Liver (tissue), 10 donors: Measurements from ENCODE around the gene FHOD1. TPM values are rescaled to one million over a fixed set of nuclear protein-coding genes. Genes with fewer than 3 reads are reported as not detected.
A peak's percentile ranks its signal among the peaks of the same experiment; 100 is the strongest.

Experiments used
- DNase-seq: peaks from one replicate; pipeline ENCODE4 v3.0.0-alpha.2; 2017; ENCODE audit warnings: low spot score
- H3K27ac ChIP-seq, 2 donors: one replicate each; pipeline ENCODE4 v1.7.0; 2013; ENCODE audit warnings: inconsistent platforms in 2 of 2, low read length in 2 of 2, control low read depth in 1 of 2, low read depth in 1 of 2, mild to moderate bottlenecking in 1 of 2
- H3K27me3 ChIP-seq, 4 donors: one replicate each; pipeline versions ENCODE4 v1.6.1 to v1.7.0; 2013; ENCODE audit warnings: low read length in 3 of 4, inconsistent platforms in 1 of 4, mild to moderate bottlenecking in 1 of 4, moderate library complexity in 1 of 4; ENCODE audit not compliant: control insufficient read depth in 4 of 4, insufficient read depth in 4 of 4
- H3K36me3 ChIP-seq, 4 donors: one replicate each; pipeline versions ENCODE4 v1.6.1 to v1.7.0; 2013; ENCODE audit warnings: low read length in 3 of 4, mild to moderate bottlenecking in 3 of 4, low read depth in 1 of 4, moderate library complexity in 1 of 4; ENCODE audit not compliant: control insufficient read depth in 4 of 4, insufficient read depth in 3 of 4
- H3K4me1 ChIP-seq, 4 donors: one replicate each; pipeline versions ENCODE4 v1.6.1 to v1.7.0; 2013; ENCODE audit warnings: low read length in 3 of 4, mild to moderate bottlenecking in 3 of 4, moderate library complexity in 1 of 4; ENCODE audit not compliant: control insufficient read depth in 4 of 4, insufficient read depth in 4 of 4
- H3K4me3 ChIP-seq, 3 donors: one replicate each; pipeline versions ENCODE4 v1.6.1 to v1.7.0; 2013; ENCODE audit warnings: low read length in 3 of 3, control low read depth in 1 of 3, low read depth in 1 of 3, mild to moderate bottlenecking in 1 of 3
- H3K9ac ChIP-seq, 2 donors: one replicate each; pipeline ENCODE4 v1.7.0; 2013; ENCODE audit warnings: low read length in 2 of 2, mild to moderate bottlenecking in 2 of 2, moderate library complexity in 2 of 2, control low read depth in 1 of 2, low read depth in 1 of 2
- H3K9me3 ChIP-seq, 4 donors: one replicate each; pipeline versions ENCODE4 v1.6.1 to v1.7.0; 2013; ENCODE audit warnings: low read length in 3 of 4; ENCODE audit not compliant: control insufficient read depth in 4 of 4
- EGR1 ChIP-seq, 2 donors: IDR thresholded peaks; 2 replicates each; pipeline ENCODE4 v1.6.1; 2016 to 2018; ENCODE audit warnings: antibody characterized with exemption in 2 of 2, low read depth in 2 of 2
- FOXA1 ChIP-seq: IDR thresholded peaks from 2 replicates; pipeline ENCODE4 v1.6.1; 2016; ENCODE audit warnings: antibody characterized with exemption
- GABPA ChIP-seq, 2 donors: IDR thresholded peaks in 1 of 2; conservative IDR thresholded peaks in 1 of 2; 2 replicates each; pipeline ENCODE4 v1.6.1; 2016; ENCODE audit warnings: antibody characterized with exemption in 2 of 2, mild to moderate bottlenecking in 1 of 2, moderate library complexity in 1 of 2
- HNF4A ChIP-seq, 2 donors: conservative IDR thresholded peaks; 2 replicates each; pipeline ENCODE4 v1.6.1; 2016; ENCODE audit warnings: antibody characterized with exemption in 2 of 2, mild to moderate bottlenecking in 2 of 2
- JUND ChIP-seq, 2 donors: IDR thresholded peaks; 2 replicates each; pipeline ENCODE4 v1.6.1; 2016; ENCODE audit warnings: antibody characterized with exemption in 2 of 2
- RAD21 ChIP-seq, 2 donors: IDR thresholded peaks; 2 replicates each; pipeline ENCODE4 v1.6.1; 2016; ENCODE audit warnings: antibody characterized with exemption in 2 of 2, mild to moderate bottlenecking in 2 of 2
- REST ChIP-seq: IDR thresholded peaks from 2 replicates; pipeline ENCODE4 v1.6.1; 2016; ENCODE audit warnings: antibody characterized with exemption, mild to moderate bottlenecking
- SP1 ChIP-seq: IDR thresholded peaks from 2 replicates; pipeline ENCODE4 v1.6.1; 2018; ENCODE audit warnings: antibody characterized with exemption, mild to moderate bottlenecking
- TAF1 ChIP-seq: conservative IDR thresholded peaks from 2 replicates; pipeline ENCODE4 v1.6.1; 2016; ENCODE audit warnings: antibody characterized with exemption, mild to moderate bottlenecking
- YY1 ChIP-seq: IDR thresholded peaks from 2 replicates; pipeline ENCODE4 v1.6.1; 2016; ENCODE audit warnings: antibody characterized with exemption, mild to moderate bottlenecking
- WGBS: extraction: QIAGEN DNeasy Blood & Tissue Kit; methylation state at CpG from one replicate; pipeline ENCODE4 v1.1.7; 2013; 5-methylcytosine and 5-hydroxymethylcytosine counted together
- polyA plus RNA-seq, 2 donors: library from polyadenylated mRNA; stranded (reverse) in 1 of 2; unstranded in 1 of 2; fragments of 200-250 nt in 1 of 2; fragments of >200 nt in 1 of 2; fragmentation: Nextera tagmentation in 1 of 2; extraction: Ambion mirVana in 1 of 2; gene quantifications; one replicate each; pipeline versions ENCODE4 v1.2.1 to v1.2.3, GENCODE V29; 2013 to 2015
- small RNA-seq: library from RNA; depleted of rRNA; stranded (forward); fragments of <200 nt; gene quantifications from one replicate; pipeline ENCODE3, GENCODE V24; 2014
- total RNA-seq, 2 donors: library from RNA; depleted of rRNA; stranded (reverse); fragments of >200 nt; gene quantifications; one replicate each; pipeline ENCODE4 v1.2.3, GENCODE V29; 2014
- TF ChIP-seq, protein P1 (sequence below): IDR thresholded peaks from 2 replicates; pipeline ENCODE4 v1.6.1; 2016; ENCODE audit warnings: antibody characterized with exemption
- TF ChIP-seq, protein P2 (sequence below): IDR thresholded peaks from 2 replicates; pipeline ENCODE4 v1.6.1; 2016; ENCODE audit warnings: antibody characterized with exemption
- donor health status: healthy.
- donor health status: healthy.
- donor health status: healthy.
- donor health status: healthy.
- donor health status: healthy.

FHOD1 gene
- total and polyA plus RNA-seq, 4 donors, result 2.2 to 6.4 (median 4.1) TPM

GRCh38 chr16:67180166-67180565 lies 67.1 kb downstream of the FHOD1 start:
- H3K27ac ChIP-seq, result no peak overlapping the region
- DNase-seq, result no peak
- H3K36me3 ChIP-seq, result no peaks in the 10 kb centered on the region
- H3K4me3 ChIP-seq, result no peak overlapping the region
- WGBS, result 94% methylated on average over 16 of the region's 16 CpGs
- H3K4me1 ChIP-seq, result peaks cover 11 to 34% (median 18%) of the 10 kb centered on the region in 4 donors
- no peak overlapping the region for H3K9ac ChIP-seq
- H3K27me3 ChIP-seq, result no peaks in the 10 kb centered on the region
- TF ChIP-seq REST, result no peak
- no peaks in the 10 kb centered on the region for H3K9me3 ChIP-seq

- TF ChIP-seq HNF4A (conservative IDR thresholded peaks at IDR 0.05) (no peak), EGR1 (IDR thresholded peaks at IDR 0.05; ENCODE audit: low read depth in 2 of 2) (no peak), YY1 (no peak), JUND (IDR thresholded peaks at IDR 0.05) (no peak), FOXA1 (no peak), RAD21 (IDR thresholded peaks at IDR 0.05) (no peak), TAF1 (no peak), SP1 (no peak), REST (no peak), GABPA (IDR thresholded peaks at IDR 0.05 in 1 of 2, conservative IDR thresholded peaks at IDR 0.05 in 1 of 2) (no peak)
- TF ChIP-seq, protein P1, sequence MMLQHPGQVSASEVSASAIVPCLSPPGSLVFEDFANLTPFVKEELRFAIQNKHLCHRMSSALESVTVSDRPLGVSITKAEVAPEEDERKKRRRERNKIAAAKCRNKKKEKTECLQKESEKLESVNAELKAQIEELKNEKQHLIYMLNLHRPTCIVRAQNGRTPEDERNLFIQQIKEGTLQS, result no peak
- TF ChIP-seq, protein P2, sequence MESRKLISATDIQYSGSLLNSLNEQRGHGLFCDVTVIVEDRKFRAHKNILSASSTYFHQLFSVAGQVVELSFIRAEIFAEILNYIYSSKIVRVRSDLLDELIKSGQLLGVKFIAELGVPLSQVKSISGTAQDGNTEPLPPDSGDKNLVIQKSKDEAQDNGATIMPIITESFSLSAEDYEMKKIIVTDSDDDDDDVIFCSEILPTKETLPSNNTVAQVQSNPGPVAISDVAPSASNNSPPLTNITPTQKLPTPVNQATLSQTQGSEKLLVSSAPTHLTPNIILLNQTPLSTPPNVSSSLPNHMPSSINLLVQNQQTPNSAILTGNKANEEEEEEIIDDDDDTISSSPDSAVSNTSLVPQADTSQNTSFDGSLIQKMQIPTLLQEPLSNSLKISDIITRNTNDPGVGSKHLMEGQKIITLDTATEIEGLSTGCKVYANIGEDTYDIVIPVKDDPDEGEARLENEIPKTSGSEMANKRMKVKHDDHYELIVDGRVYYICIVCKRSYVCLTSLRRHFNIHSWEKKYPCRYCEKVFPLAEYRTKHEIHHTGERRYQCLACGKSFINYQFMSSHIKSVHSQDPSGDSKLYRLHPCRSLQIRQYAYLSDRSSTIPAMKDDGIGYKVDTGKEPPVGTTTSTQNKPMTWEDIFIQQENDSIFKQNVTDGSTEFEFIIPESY, result no peak
- H3K4me3 ChIP-seq, result no peak overlapping the region
- H3K9ac ChIP-seq, result no peak overlapping the region
- H3K36me3 ChIP-seq, result no peaks in the 10 kb centered on the region
- peaks cover 8 to 32% (median 13%) of the 10 kb centered on the region in 4 donors for H3K4me1 ChIP-seq
- no peak for DNase-seq
- WGBS, result 93% methylated on average over 13 of the region's 13 CpGs
- H3K27ac ChIP-seq, result no peak overlapping the region
- H3K27me3 ChIP-seq, result no peaks in the 10 kb centered on the region
- no peaks in the 10 kb centered on the region for H3K9me3 ChIP-seq
These were observed 67.7 kb downstream of the FHOD1 start for GRCh38 chr16:67179421-67180080.

Small RNA genes lying within 50 kb of the gene (small RNA-seq; reads per million reads assigned to genes)
- gene MIR328, result 2.3 reads per million, percentile 88 among the genes with 10 or more reads in this experiment

Other genes starting within 250 kb of the FHOD1 start
- gene CBFB, start 218.3 kb downstream of the FHOD1 start, total RNA-seq, result 10 to 100 TPM; 14.4 to 19.3 TPM
- gene CBFB, start 218.3 kb downstream of the FHOD1 start, polyA plus RNA-seq, result 1 to 10 TPM; 6.8 to 8.0 TPM
- gene PHAF1, start 137.5 kb downstream of the FHOD1 start, total RNA-seq, result 10 to 100 TPM; 29.1 to 42.4 TPM
- 10 to 100 TPM; 26.6 to 27.7 TPM for gene PHAF1, start 137.5 kb downstream of the FHOD1 start, polyA plus RNA-seq
- 1 to 10 TPM; 1.2 to 2.3 TPM for gene B3GNT9, start 96.5 kb downstream of the FHOD1 start, total RNA-seq
- 1 to 10 TPM in 1 of 2 donors, under 1 TPM in 1; 0.43 to 1.6 TPM for gene B3GNT9, start 96.5 kb downstream of the FHOD1 start, polyA plus RNA-seq
- 10 to 100 TPM in 1 of 2 donors, 1 to 10 TPM in 1; 5.7 to 10.5 TPM for gene TRADD, start 87.6 kb downstream of the FHOD1 start, total RNA-seq
- 10 to 100 TPM in 1 of 2 donors, 1 to 10 TPM in 1; 9.7 to 10.8 TPM for gene TRADD, start 87.6 kb downstream of the FHOD1 start, polyA plus RNA-seq
- gene FBXL8, start 87.5 kb downstream of the FHOD1 start, total RNA-seq, result 1 to 10 TPM; 1.4 to 9.2 TPM
- 1 to 10 TPM; 6.1 to 6.2 TPM for gene FBXL8, start 87.5 kb downstream of the FHOD1 start, polyA plus RNA-seq
- 1 to 10 TPM in 1 of 2 donors, under 1 TPM in 1; 0.42 to 5.1 TPM for gene HSF4, start 82.7 kb downstream of the FHOD1 start, total RNA-seq
- gene HSF4, start 82.7 kb downstream of the FHOD1 start, polyA plus RNA-seq, result 1 to 10 TPM; 3.8 to 4.9 TPM
- gene NOL3, start 76.9 kb downstream of the FHOD1 start, total RNA-seq, result 1 to 10 TPM; 3.0 to 9.9 TPM
- 10 to 100 TPM; 11.4 to 18.0 TPM for gene NOL3, start 76.9 kb downstream of the FHOD1 start, polyA plus RNA-seq
- gene MATCAP1, start 63.5 kb downstream of the FHOD1 start, total RNA-seq, result 1 to 10 TPM; 2.7 to 4.8 TPM
- gene MATCAP1, start 63.5 kb downstream of the FHOD1 start, polyA plus RNA-seq, result 1 to 10 TPM; 1.5 to 3.8 TPM
- 1 to 10 TPM; 2.2 to 3.3 TPM for gene EXOC3L1, start 57.3 kb downstream of the FHOD1 start, total RNA-seq
- 1 to 10 TPM; 1.1 to 3.7 TPM for gene EXOC3L1, start 57.3 kb downstream of the FHOD1 start, polyA plus RNA-seq
- 100 to 1,000 TPM in 1 of 2 donors, 10 to 100 TPM in 1; 39.2 to 107 TPM for gene E2F4, start 55.3 kb downstream of the FHOD1 start, total RNA-seq
- gene E2F4, start 55.3 kb downstream of the FHOD1 start, polyA plus RNA-seq, result 10 to 100 TPM; 18.1 to 20.7 TPM
- gene ELMO3, start 48.4 kb downstream of the FHOD1 start, total RNA-seq, result 1 to 10 TPM; 3.8 TPM
- gene ELMO3, start 48.4 kb downstream of the FHOD1 start, polyA plus RNA-seq, result 1 to 10 TPM; 1.7 to 2.5 TPM
- gene TMEM208, start 20.4 kb downstream of the FHOD1 start, total RNA-seq, result 10 to 100 TPM; 22.3 to 42.2 TPM
- gene TMEM208, start 20.4 kb downstream of the FHOD1 start, polyA plus RNA-seq, result 100 to 1,000 TPM in 1 of 2 donors, 10 to 100 TPM in 1; 98.2 to 140 TPM
- under 1 TPM; 0.05 to 0.25 TPM for gene SLC9A5, start 1.5 kb upstream of the FHOD1 start, total RNA-seq
- under 1 TPM in 1 of 2 donors, not detected in 1; 0.09 TPM for gene SLC9A5, start 1.5 kb upstream of the FHOD1 start, polyA plus RNA-seq
- gene PLEKHG4, start 32.1 kb upstream of the FHOD1 start, total RNA-seq, result 1 to 10 TPM; 1.1 to 2.6 TPM
- under 1 TPM; 0.21 to 0.28 TPM for gene PLEKHG4, start 32.1 kb upstream of the FHOD1 start, polyA plus RNA-seq
- under 1 TPM in 1 of 2 donors, not detected in 1; 0.28 TPM for gene KCTD19, start 79.3 kb upstream of the FHOD1 start, total RNA-seq
- not detected for gene KCTD19, start 79.3 kb upstream of the FHOD1 start, polyA plus RNA-seq
- gene LRRC36, start 79.3 kb upstream of the FHOD1 start, total RNA-seq, result under 1 TPM in 1 of 2 donors, not detected in 1; 0.08 TPM
- gene LRRC36, start 79.3 kb upstream of the FHOD1 start, polyA plus RNA-seq, result not detected
- gene TPPP3, start 146.0 kb upstream of the FHOD1 start, total RNA-seq, result under 1 TPM; 0.28 to 0.84 TPM
- under 1 TPM; 0.35 to 0.75 TPM for gene TPPP3, start 146.0 kb upstream of the FHOD1 start, polyA plus RNA-seq
- gene ZDHHC1, start 169.0 kb upstream of the FHOD1 start, total RNA-seq, result 1 to 10 TPM in 1 of 2 donors, under 1 TPM in 1; 0.33 to 1.6 TPM
- gene ZDHHC1, start 169.0 kb upstream of the FHOD1 start, polyA plus RNA-seq, result 1 to 10 TPM in 1 of 2 donors, under 1 TPM in 1; 0.53 to 1.6 TPM
- gene HSD11B2, start 183.6 kb upstream of the FHOD1 start, total RNA-seq, result 1 to 10 TPM in 1 of 2 donors, under 1 TPM in 1; 0.51 to 6.7 TPM
- 1 to 10 TPM; 1.8 to 2.7 TPM for gene HSD11B2, start 183.6 kb upstream of the FHOD1 start, polyA plus RNA-seq
- 10 to 100 TPM; 73.2 to 80.2 TPM for gene ATP6V0D1, start 233.7 kb upstream of the FHOD1 start, total RNA-seq
- gene ATP6V0D1, start 233.7 kb upstream of the FHOD1 start, polyA plus RNA-seq, result 10 to 100 TPM; 47.6 to 59.9 TPM
- gene AGRP, start 236.1 kb upstream of the FHOD1 start, total RNA-seq, result not detected
- under 1 TPM; 0.18 to 0.50 TPM for gene AGRP, start 236.1 kb upstream of the FHOD1 start, polyA plus RNA-seq